H1 (cell line): ENCODE data around the gene RABL6. TPM values are rescaled to one million over a fixed set of nuclear protein-coding genes. Genes with fewer than 3 reads are reported as not detected.
A peak's percentile ranks its signal among the peaks of the same experiment; 100 is the strongest.

Experiments used
- CTCF ChIA-PET: fragments of 300-600 bp; sonication (Branson Sonifier 250); formaldehyde crosslinking; loops from one replicate; lab custom pipeline; 2021; ENCODE audit not compliant: partially characterized antibody; lab: Charles Lee
- POLR2A ChIA-PET: fragments of 300-600 bp; sonication (Branson Sonifier 250); formaldehyde crosslinking; loops from one replicate; lab custom pipeline; 2021; ENCODE audit warnings: inconsistent platforms; ENCODE audit not compliant: partially characterized antibody; lab: Charles Lee
- DNase-seq, 2 experiments: peaks; one replicate each; pipeline versions ENCODE4 v3.0.0 to v3.0.0-alpha.2; 2010 to 2022; ENCODE audit warnings: low spot score in 2 of 2, low read depth in 1 of 2, mixed read lengths in 1 of 2
- FAIRE-seq: peaks from 2 replicates; lab custom pipeline; 2011; peaks lifted over from hg19 to GRCh38; lab: Jason Lieb, UNC
- H2AFZ ChIP-seq: 2 replicates; pipeline ENCODE4 v1.8.1; 2012; ENCODE audit warnings: low read length, inconsistent platforms
- H2AK5ac ChIP-seq: 2 replicates; pipeline ENCODE4 v1.6.1; 2013; ENCODE audit warnings: low read depth, low read length
- H2BK120ac ChIP-seq: replicated peaks from 2 replicates; pipeline ENCODE3; 2013; ENCODE audit warnings: low read depth, low read length, inconsistent platforms
- H2BK12ac ChIP-seq: 2 replicates; pipeline ENCODE4 v1.6.1; 2013; ENCODE audit warnings: low read depth, low read length
- H2BK15ac ChIP-seq: 2 replicates; pipeline ENCODE4 v1.6.1; 2013; ENCODE audit warnings: low read length
- H2BK20ac ChIP-seq: 2 replicates; pipeline ENCODE4 v1.6.1; 2013; ENCODE audit warnings: low read length
- H2BK5ac ChIP-seq: 2 replicates; pipeline ENCODE4 v1.6.1; 2013; ENCODE audit warnings: low read depth, low read length
- H3K14ac ChIP-seq: 2 replicates; pipeline ENCODE4 v1.6.1; 2013; ENCODE audit warnings: inconsistent platforms; ENCODE audit not compliant: insufficient read length
- H3K18ac ChIP-seq: 2 replicates; pipeline ENCODE4 v1.6.1; 2013; ENCODE audit warnings: low read length; ENCODE audit errors: extremely low read depth
- H3K23ac ChIP-seq: 2 replicates; pipeline ENCODE4 v1.6.1; 2013; ENCODE audit warnings: inconsistent platforms; ENCODE audit not compliant: insufficient read length
- H3K23me2 ChIP-seq: 2 replicates; pipeline ENCODE4 v1.6.1; 2013; ENCODE audit warnings: low read depth, low read length
- H3K27ac ChIP-seq: 2 replicates; pipeline ENCODE4 v1.6.1; 2011; ENCODE audit warnings: low read depth, low read length, inconsistent platforms
- H3K27me3 ChIP-seq, 4 experiments: replicated peaks in 1 of 4; 1 replicate in 1 of 4; 2 replicates in 3 of 4; pipeline versions ENCODE4 v1.6.1 to v1.8.1; 2011 to 2013; ENCODE audit warnings: low read length in 3 of 4, mild to moderate bottlenecking in 3 of 4, inconsistent platforms in 2 of 4, mixed read lengths in 2 of 4, moderate library complexity in 1 of 4; ENCODE audit not compliant: control insufficient read depth in 3 of 4, insufficient read depth in 3 of 4; ENCODE audit errors: extremely low read depth in 1 of 4
- H3K36me3 ChIP-seq, 4 experiments: 2 replicates each; pipeline versions ENCODE4 v1.6.1 to v1.8.1; 2011 to 2013; ENCODE audit warnings: mild to moderate bottlenecking in 4 of 4, low read length in 3 of 4, moderate library complexity in 2 of 4, control low read depth in 1 of 4, inconsistent platforms in 1 of 4; ENCODE audit not compliant: insufficient read depth in 4 of 4, control insufficient read depth in 2 of 4
- H3K4ac ChIP-seq: replicated peaks from 2 replicates; pipeline ENCODE3; 2013; ENCODE audit warnings: low read length, low read depth, mixed read lengths, inconsistent platforms; ENCODE audit not compliant: insufficient read length
- H3K4me1 ChIP-seq, 4 experiments: replicated peaks in 1 of 4; 1 replicate in 1 of 4; 2 replicates in 3 of 4; pipeline versions ENCODE4 v1.6.1 to v1.8.1; 2011 to 2013; ENCODE audit warnings: low read length in 3 of 4, inconsistent platforms in 2 of 4, mixed read lengths in 1 of 4; ENCODE audit not compliant: insufficient read depth in 4 of 4, control insufficient read depth in 3 of 4
- H3K4me2 ChIP-seq, 2 experiments: 2 replicates each; pipeline versions ENCODE4 v1.6.1 to v1.8.1; 2011 to 2013; ENCODE audit warnings: low read depth in 2 of 2, low read length in 2 of 2, control low read depth in 1 of 2, inconsistent platforms in 1 of 2, mild to moderate bottlenecking in 1 of 2; ENCODE audit not compliant: insufficient read depth in 1 of 2
- H3K4me3 ChIP-seq, 4 experiments: fragments of 200-600, 300-600 bp in 1 of 4; sonication (generic), shearing (Covaris generic), sonication (Bioruptor Twin) in 1 of 4; 2 replicates each; pipeline versions ENCODE4 v1.5.1 to v1.8.1; 2011 to 2016; ENCODE audit warnings: low read length in 4 of 4, low read depth in 3 of 4, control low read depth in 2 of 4, inconsistent platforms in 2 of 4, mild to moderate bottlenecking in 2 of 4, mixed read lengths in 1 of 4, moderate library complexity in 1 of 4; ENCODE audit not compliant: insufficient read depth in 2 of 4; ENCODE audit errors: extremely low read depth in 1 of 4
- H3K56ac ChIP-seq: replicated peaks from 2 replicates; pipeline ENCODE3; 2013; ENCODE audit warnings: low read depth, mild to moderate bottlenecking, mixed read lengths, low read length, inconsistent platforms; ENCODE audit not compliant: insufficient read length
- H3K79me1 ChIP-seq: 2 replicates; pipeline ENCODE4 v1.6.1; 2013; ENCODE audit warnings: low read depth, low read length, control low read depth
- H3K79me2 ChIP-seq, 2 experiments: 2 replicates each; pipeline versions ENCODE4 v1.6.1 to v1.8.1; 2012 to 2013; ENCODE audit warnings: low read length in 2 of 2, mild to moderate bottlenecking in 2 of 2, inconsistent platforms in 1 of 2; ENCODE audit not compliant: insufficient read depth in 2 of 2, control insufficient read depth in 1 of 2
- H3K9ac ChIP-seq, 4 experiments: replicated peaks in 1 of 4; 1 replicate in 1 of 4; 2 replicates in 3 of 4; pipeline versions ENCODE4 v1.6.1 to v1.8.1; 2011 to 2013; ENCODE audit warnings: low read depth in 3 of 4, low read length in 3 of 4, control low read depth in 2 of 4, mild to moderate bottlenecking in 2 of 4, moderate library complexity in 2 of 4, inconsistent platforms in 1 of 4; ENCODE audit errors: extremely low read depth in 1 of 4
- H3K9me3 ChIP-seq, 2 experiments: 2 replicates each; pipeline versions ENCODE4 v1.6.1 to v1.8.1; 2012 to 2013; ENCODE audit warnings: mild to moderate bottlenecking in 2 of 2, moderate library complexity in 2 of 2, control low read depth in 1 of 2, inconsistent platforms in 1 of 2, low read depth in 1 of 2, low read length in 1 of 2, mixed read lengths in 1 of 2; ENCODE audit not compliant: insufficient read depth in 2 of 2
- H4K20me1 ChIP-seq, 2 experiments: replicated peaks in 1 of 2; 2 replicates each; pipeline versions ENCODE3 to v1.8.1; 2011 to 2013; ENCODE audit warnings: inconsistent platforms in 2 of 2, low read length in 2 of 2, mild to moderate bottlenecking in 1 of 2; ENCODE audit not compliant: insufficient read depth in 2 of 2, control insufficient read depth in 1 of 2
- H4K5ac ChIP-seq: 2 replicates; pipeline ENCODE4 v1.6.1; 2013; ENCODE audit warnings: low read length, low read depth, mixed read lengths, inconsistent platforms; ENCODE audit not compliant: insufficient read length
- H4K8ac ChIP-seq: 2 replicates; pipeline ENCODE4 v1.8.0; 2013; ENCODE audit warnings: mild to moderate bottlenecking, moderate library complexity, low read length, inconsistent platforms; ENCODE audit not compliant: insufficient read depth; ENCODE audit errors: extremely low read depth
- H4K91ac ChIP-seq: replicated peaks from 2 replicates; pipeline ENCODE3; 2013; ENCODE audit warnings: low read length, mixed read lengths, inconsistent platforms; ENCODE audit not compliant: insufficient read length
- GTF2F1 ChIP-seq: IDR thresholded peaks from 2 replicates; pipeline ENCODE4 v1.6.1; 2012; ENCODE audit warnings: low read depth, low read length, improper control_type of control experiment, borderline replicate concordance
- KDM1A ChIP-seq: fragments of 200-600, 300-600 bp; sonication (generic); IDR thresholded peaks from 2 replicates; pipeline ENCODE4 v1.7.1; 2016; ENCODE audit warnings: mild to moderate bottlenecking, low read length, borderline replicate concordance
- SP2 ChIP-seq: IDR thresholded peaks from 2 replicates; pipeline ENCODE4 v1.6.1; 2012; ENCODE audit warnings: mild to moderate bottlenecking, low read length, inconsistent platforms
- TAF7 ChIP-seq: optimal IDR thresholded peaks from 2 replicates; pipeline ENCODE3; 2011; ENCODE audit warnings: low read depth, mild to moderate bottlenecking, inconsistent platforms, low read length, moderate library complexity, borderline replicate concordance
- WGBS, 2 experiments: shearing (Covaris generic) in 1 of 2; methylation state at CpG; one replicate each; pipeline versions ENCODE4 v1.1.6 to v1.1.7; 2013 to 2015; ENCODE audit warnings: low lambda C conversion rate in 2 of 2, mixed read lengths in 2 of 2, inconsistent platforms in 1 of 2, low coverage in 1 of 2, missing lambda C conversion rate in 1 of 2; ENCODE audit not compliant: insufficient replicate concordance in 2 of 2, insufficient coverage in 1 of 2, insufficient read length in 1 of 2; ENCODE audit errors: extremely low coverage in 1 of 2, missing lambda C conversion rate in 1 of 2; 5-methylcytosine and 5-hydroxymethylcytosine counted together
- polyA plus RNA-seq, 7 experiments: library from polyadenylated mRNA; depleted of rRNA in 3 of 7; stranded (reverse) in 5 of 7; unstranded in 2 of 7; fragments of >200 nt in 5 of 7; fragments of 200-250 nt in 2 of 7; gene quantifications; 1 replicate in 5 of 7; 2 replicates in 1 of 7; 4 replicates in 1 of 7; pipeline versions ENCODE4 v1.2.1 to v1.2.3, GENCODE V29; 2011 to 2013; ENCODE audit warnings: missing spikeins in 2 of 7, mixed read lengths in 2 of 7
- total RNA-seq: library from RNA; stranded (reverse); fragmentation: NEBNext Ultra II Directional; extraction: Animal tissue kit (Norgen Biotek cat#: 25700); gene quantifications from 2 replicates; pipeline ENCODE4 v1.2.1, GENCODE V29; 2021
- TF ChIP-seq, protein P1 (sequence below): IDR thresholded peaks from 2 replicates; pipeline ENCODE4 v1.6.1; 2012; ENCODE audit warnings: inconsistent platforms

RABL6 gene
- total and polyA plus RNA-seq, 2 of the 8 experiments (the other 6 are each of a cell fraction or from before 2014, with no cell fraction given), result 70.1 to 130 TPM

DNA sequence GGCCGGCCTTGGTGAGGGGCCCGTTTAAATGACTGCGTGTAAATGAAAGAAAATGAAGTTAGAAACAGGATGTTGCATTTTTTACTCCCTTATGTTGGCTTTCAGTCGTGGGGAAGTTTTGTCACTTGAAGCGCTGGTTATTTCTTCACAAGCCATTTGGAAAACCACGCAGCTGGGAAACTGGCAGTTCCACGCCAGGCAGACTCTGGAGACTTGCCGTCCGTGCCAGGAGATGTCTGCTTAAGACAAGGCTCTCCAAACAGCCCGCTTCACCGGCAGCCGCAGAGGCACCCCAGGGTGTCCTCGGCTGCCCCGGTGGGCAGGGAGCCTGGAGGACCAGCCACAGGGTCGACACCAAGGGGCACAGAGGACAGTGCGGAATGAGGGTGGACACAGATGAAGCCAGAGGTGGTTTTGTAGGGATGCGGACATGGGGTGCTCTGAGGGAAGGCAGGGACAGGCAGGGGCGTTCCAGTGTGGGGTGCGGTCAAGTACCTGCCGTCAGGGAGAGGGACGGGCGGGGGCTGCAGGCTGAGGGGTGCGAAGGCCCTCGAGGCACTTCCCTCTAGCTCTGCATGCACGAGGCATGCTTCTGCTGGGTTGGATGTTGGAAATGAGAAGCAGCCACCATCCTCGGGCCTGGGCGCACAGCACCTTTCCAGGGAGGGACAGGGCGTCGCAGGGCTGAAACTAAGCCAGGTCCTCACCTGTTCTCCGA, 23.4 kb downstream of the RABL6 start:
- Histone ChIP-seq H3K27me3 (no peaks in the 10 kb centered on the region), H2BK5ac (no peak overlapping the region), H4K20me1 (peaks cover 3 to 19% of the 10 kb centered on the region in 2 experiments), H2BK12ac (no peak overlapping the region), H3K9me3 (no peaks in the 10 kb centered on the region), H3K27ac (no peak overlapping the region), H3K14ac (no peak overlapping the region), H3K23me2 (no peaks in the 10 kb centered on the region), H2BK20ac (no peak overlapping the region), H2BK120ac (no peak overlapping the region), H3K36me3 (peaks cover 15 to 44% (median 36%) of the 10 kb centered on the region in 4 experiments), H2AFZ (no peak overlapping the region), H3K9ac (no peak overlapping the region)
- DNase-seq, result no peak
- 93% methylated on average over 29 of the region's 30 CpGs; no CpG with 5 or more reads in 1 of the 2 experiments for WGBS, 2 experiments
- CTCF ChIA-PET, result interaction anchor here (0.6 to 9.0 kb wide), 4 partner anchors 11 to 75 kb away, joined by 3 to 55 read pairs (median 3); partner anchors contain the start of gene AJM1
- POLR2A ChIA-PET, result interaction anchor here (0.8 to 20.5 kb wide), 5 partner anchors 9 to 26 kb away, joined by 3 to 248 read pairs (median 4); partner anchors contain the start of genes MAMDC4 and RABL6
- TF ChIP-seq SP2 (no peak), GTF2F1 (no peak), KDM1A (no peak), TAF7 (no peak)
- TF ChIP-seq, protein P1, sequence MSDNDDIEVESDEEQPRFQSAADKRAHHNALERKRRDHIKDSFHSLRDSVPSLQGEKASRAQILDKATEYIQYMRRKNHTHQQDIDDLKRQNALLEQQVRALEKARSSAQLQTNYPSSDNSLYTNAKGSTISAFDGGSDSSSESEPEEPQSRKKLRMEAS, result no peak
- TF ChIP-seq, all 59 proteins: peak for 0
- no peaks in the 10 kb centered on the region for H3K79me2 ChIP-seq
- FAIRE-seq, result no peak
- H3K4ac ChIP-seq, result no peak overlapping the region
- H3K4me1 ChIP-seq, result no peaks in the 10 kb centered on the region
- no peak overlapping the region for H3K23ac ChIP-seq
- no peak overlapping the region for H4K91ac ChIP-seq
- H3K18ac ChIP-seq, result no peak overlapping the region
- H2BK15ac ChIP-seq, result no peak overlapping the region
- no peak overlapping the region for H3K4me2 ChIP-seq
- no peaks in the 10 kb centered on the region for H3K79me1 ChIP-seq
- H2AK5ac ChIP-seq, result no peak overlapping the region
- H3K4me3 ChIP-seq, result no peak overlapping the region
- H4K5ac ChIP-seq, result no peak overlapping the region
- peak overlapping the region; percentile 25; the same call in 1 of the 2 replicates for H4K8ac ChIP-seq
- no peak overlapping the region for H3K56ac ChIP-seq
